Measurements from ENCODE around the gene PGAP3. TPM values are rescaled to one million over a fixed set of nuclear protein-coding genes. Genes with fewer than 3 reads are reported as not detected.
"Not testable (repeated sequence)": the region's sequence is repeated elsewhere in the genome, so short reads cannot be mapped to it uniquely, and the experiment has no call there.

Gene PGAP3
- total and polyA plus RNA-seq, 2 experiments from 2014 or later: 29.7 to 34.2 TPM

DNA sequence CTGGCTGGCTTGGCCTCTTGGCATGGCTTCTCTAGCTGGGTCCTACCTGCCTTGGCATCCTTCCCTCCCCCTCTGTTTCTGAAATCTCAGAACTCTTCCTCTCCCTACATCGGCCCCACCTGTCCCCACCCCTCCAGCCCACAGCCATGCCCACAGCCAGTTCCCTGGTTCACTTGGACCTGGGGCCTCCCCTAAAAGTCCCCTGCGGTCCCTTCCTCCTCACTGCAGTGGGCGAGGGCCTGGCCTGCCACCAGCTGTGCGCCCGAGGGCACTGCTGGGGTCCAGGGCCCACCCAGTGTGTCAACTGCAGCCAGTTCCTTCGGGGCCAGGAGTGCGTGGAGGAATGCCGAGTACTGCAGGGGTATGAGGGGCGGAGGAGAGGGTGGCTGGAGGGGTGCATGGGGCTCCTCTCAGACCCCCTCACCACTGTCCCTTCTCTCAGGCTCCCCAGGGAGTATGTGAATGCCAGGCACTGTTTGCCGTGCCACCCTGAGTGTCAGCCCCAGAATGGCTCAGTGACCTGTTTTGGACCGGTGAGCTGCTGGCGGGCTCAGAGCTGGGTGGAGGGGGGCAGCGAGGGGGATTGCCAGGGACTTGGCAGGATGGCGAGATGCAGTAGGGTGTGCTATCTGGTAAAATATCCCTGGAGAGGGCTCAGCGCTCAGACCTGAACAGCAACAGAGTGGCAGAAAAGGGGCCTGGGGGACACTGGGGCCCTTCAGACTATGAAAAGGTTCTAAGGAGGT lies 28.4 kb upstream of the PGAP3 start:
- Histone ChIP-seq H3K27ac (no peak overlapping the region), H3K27me3 (no peaks in the 10 kb centered on the region), H3K9me3 (ENCODE audit: low read depth) (no peaks in the 10 kb centered on the region), H3K4me3 (no peak overlapping the region), H3K36me3 (peaks cover 75% of the 10 kb centered on the region), H3K4me1 (ENCODE audit: low read depth) (no peaks in the 10 kb centered on the region)
- DNase-seq (ENCODE audit: low read depth in 1 of 2, low spot score in 1 of 2): no peak
- TF ChIP-seq, protein P1, sequence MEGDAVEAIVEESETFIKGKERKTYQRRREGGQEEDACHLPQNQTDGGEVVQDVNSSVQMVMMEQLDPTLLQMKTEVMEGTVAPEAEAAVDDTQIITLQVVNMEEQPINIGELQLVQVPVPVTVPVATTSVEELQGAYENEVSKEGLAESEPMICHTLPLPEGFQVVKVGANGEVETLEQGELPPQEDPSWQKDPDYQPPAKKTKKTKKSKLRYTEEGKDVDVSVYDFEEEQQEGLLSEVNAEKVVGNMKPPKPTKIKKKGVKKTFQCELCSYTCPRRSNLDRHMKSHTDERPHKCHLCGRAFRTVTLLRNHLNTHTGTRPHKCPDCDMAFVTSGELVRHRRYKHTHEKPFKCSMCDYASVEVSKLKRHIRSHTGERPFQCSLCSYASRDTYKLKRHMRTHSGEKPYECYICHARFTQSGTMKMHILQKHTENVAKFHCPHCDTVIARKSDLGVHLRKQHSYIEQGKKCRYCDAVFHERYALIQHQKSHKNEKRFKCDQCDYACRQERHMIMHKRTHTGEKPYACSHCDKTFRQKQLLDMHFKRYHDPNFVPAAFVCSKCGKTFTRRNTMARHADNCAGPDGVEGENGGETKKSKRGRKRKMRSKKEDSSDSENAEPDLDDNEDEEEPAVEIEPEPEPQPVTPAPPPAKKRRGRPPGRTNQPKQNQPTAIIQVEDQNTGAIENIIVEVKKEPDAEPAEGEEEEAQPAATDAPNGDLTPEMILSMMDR (IDR thresholded peaks at IDR 0.05; ENCODE audit: low read depth, low read length): no peak

DNA sequence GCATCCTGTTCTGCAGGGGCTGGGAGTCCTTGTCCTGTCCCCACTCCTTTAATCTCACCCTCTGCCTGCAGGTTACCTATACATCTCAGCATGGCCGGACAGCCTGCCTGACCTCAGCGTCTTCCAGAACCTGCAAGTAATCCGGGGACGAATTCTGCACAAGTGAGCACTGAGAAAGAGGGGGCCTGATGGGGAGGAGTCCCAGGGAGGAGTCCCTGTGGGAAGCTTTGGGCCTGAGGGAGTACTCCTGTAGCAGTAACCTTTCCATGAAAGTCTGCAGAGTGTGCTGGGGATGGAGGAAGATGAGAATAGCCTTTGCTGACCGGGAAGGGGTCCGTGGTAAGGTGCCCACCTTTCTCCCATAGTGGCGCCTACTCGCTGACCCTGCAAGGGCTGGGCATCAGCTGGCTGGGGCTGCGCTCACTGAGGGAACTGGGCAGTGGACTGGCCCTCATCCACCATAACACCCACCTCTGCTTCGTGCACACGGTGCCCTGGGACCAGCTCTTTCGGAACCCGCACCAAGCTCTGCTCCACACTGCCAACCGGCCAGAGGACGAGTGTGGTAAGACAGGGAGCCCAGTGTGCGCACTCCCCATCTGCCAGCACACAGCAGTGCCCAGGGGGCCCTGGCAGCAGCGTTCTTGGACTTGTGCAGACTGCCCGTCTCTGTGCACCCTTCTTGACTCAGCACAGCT lies 27.7 kb upstream of the PGAP3 start:
- TF ChIP-seq, protein P1 (IDR thresholded peaks at IDR 0.05; ENCODE audit: low read depth, low read length): no peak

DNA sequence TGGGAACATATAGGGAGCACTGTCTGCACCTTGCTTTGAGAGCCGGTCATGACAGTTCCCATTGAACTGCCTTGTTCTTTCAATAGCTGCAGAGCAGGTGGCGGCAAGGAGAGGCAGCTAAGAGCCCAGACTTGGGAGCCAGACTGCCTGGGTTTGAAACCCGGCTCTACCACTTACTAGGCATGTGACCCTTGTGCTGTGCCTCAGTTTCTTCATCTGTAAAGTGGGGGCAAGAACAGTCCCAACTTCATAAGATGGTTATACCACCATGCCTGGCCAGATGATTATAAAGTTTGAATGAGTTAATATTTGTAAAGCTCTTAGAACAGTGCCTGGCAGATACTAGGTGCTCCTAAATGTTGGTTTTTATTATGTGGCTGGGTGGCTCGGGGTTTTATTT lies 26.4 kb upstream of the PGAP3 start:
- Histone ChIP-seq H3K36me3 (peaks cover 90% of the 10 kb centered on the region), H3K4me1 (ENCODE audit: low read depth) (no peaks in the 10 kb centered on the region), H3K27me3 (no peaks in the 10 kb centered on the region), H3K9me3 (ENCODE audit: low read depth) (no peaks in the 10 kb centered on the region), H3K27ac (no peak overlapping the region), H3K4me3 (no peak overlapping the region)
- no peak for DNase-seq (ENCODE audit: low read depth in 1 of 2, low spot score in 1 of 2)
- TF ChIP-seq, protein P1 (IDR thresholded peaks at IDR 0.05; ENCODE audit: low read depth, low read length): no peak

More for the DNA sequence above, 27.7 kb upstream of the PGAP3 start:
- H3K4me1 ChIP-seq (ENCODE audit: low read depth): no peaks in the 10 kb centered on the region
- DNase-seq (ENCODE audit: low read depth in 1 of 2, low spot score in 1 of 2): no peak
- H3K9me3 ChIP-seq (ENCODE audit: low read depth): no peaks in the 10 kb centered on the region
- no peaks in the 10 kb centered on the region for H3K27me3 ChIP-seq
- H3K27ac ChIP-seq: no peak overlapping the region
- no peak overlapping the region for H3K4me3 ChIP-seq
- peaks cover 82% of the 10 kb centered on the region for H3K36me3 ChIP-seq

DNA sequence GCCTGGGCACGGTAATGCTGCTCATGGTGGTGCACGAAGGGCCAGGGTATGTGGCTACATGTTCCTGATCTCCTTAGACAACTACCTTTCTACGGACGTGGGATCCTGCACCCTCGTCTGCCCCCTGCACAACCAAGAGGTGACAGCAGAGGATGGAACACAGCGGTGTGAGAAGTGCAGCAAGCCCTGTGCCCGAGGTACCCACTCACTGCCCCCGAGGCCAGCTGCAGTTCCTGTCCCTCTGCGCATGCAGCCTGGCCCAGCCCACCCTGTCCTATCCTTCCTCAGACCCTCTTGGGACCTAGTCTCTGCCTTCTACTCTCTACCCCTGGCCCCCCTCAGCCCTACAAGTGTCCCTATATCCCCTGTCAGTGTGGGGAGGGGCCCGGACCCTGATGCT lies 24.0 kb upstream of the PGAP3 start:
- H3K4me1 ChIP-seq (ENCODE audit: low read depth): no peaks in the 10 kb centered on the region
- no peak overlapping the region for H3K4me3 ChIP-seq
- H3K27ac ChIP-seq: no peak overlapping the region
- TF ChIP-seq, protein P1 (IDR thresholded peaks at IDR 0.05; ENCODE audit: low read depth, low read length): no peak
- DNase-seq (ENCODE audit: low read depth in 1 of 2, low spot score in 1 of 2): no peak
- peaks cover 92% of the 10 kb centered on the region for H3K36me3 ChIP-seq
- H3K27me3 ChIP-seq: no peaks in the 10 kb centered on the region
- H3K9me3 ChIP-seq (ENCODE audit: low read depth): no peaks in the 10 kb centered on the region

DNA sequence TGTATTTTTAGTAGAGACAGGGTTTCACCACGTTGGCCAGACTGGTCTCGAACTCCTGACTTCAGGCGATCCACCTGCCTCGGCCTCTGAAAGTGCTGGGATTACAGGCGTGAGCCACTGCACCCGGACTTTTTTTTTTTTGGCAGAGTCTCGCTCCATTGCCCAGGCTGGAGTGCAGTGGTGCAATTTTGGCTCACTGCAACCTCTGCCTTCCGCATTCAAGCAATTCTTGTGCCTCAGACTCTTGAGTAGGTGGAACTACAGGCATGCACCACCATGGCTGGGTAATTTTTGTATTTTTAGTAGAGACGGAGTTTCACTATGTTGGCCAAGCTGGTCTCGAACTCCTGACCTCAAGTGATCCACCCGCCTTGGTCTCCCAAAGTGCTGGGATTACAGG lies 23.2 kb upstream of the PGAP3 start:
- H3K36me3 ChIP-seq: peaks cover 87% of the 10 kb centered on the region
- not testable (repeated sequence) for H3K4me1 ChIP-seq (ENCODE audit: low read depth); H3K4me3 ChIP-seq; DNase-seq (ENCODE audit: low read depth in 1 of 2, low spot score in 1 of 2); H3K27ac ChIP-seq; H3K9me3 ChIP-seq (ENCODE audit: low read depth); H3K27me3 ChIP-seq
